NCI-H146 treated with DMSO at 0.1 percent for 48 hours (cell line): Measurements from ENCODE around the gene VGLL4.

Experiments
- DNase-seq: peaks from one replicate; lab custom pipeline; 2025; ENCODE audit not compliant: unreplicated experiment; lab: John Stamatoyannopoulos, UW

VGLL4 gene

DNA sequence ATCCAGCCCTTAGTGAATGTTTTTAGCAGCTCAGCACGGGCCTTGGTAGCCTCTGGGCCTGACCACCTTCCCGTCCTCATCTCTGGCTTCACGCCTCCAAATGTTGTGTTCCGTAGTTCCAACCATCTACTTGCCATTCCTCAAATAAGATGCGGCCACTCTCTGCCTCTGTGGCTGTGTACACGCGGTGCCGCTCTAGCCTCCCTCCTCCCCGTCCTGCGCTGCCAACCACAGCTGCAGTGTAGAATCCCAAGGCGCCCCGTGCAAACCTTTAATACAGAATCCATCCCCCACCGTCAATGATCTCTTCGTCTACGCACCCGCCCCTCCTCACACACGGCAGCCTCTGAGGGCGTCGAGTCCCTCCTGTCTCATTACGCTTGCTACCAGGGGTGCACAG is 77.2 kb downstream of the VGLL4 start:
- no peak for DNase-seq

GRCh38 chr3:11565932-11566331 is 77.8 kb downstream of the VGLL4 start:
- no peak for DNase-seq

- no peak for DNase-seq
Measured at GRCh38 chr3:11565492-11565891, 78.2 kb downstream of the VGLL4 start.

GRCh38 chr3:11565072-11565471 is 78.6 kb downstream of the VGLL4 start:
- no peak for DNase-seq

DNA sequence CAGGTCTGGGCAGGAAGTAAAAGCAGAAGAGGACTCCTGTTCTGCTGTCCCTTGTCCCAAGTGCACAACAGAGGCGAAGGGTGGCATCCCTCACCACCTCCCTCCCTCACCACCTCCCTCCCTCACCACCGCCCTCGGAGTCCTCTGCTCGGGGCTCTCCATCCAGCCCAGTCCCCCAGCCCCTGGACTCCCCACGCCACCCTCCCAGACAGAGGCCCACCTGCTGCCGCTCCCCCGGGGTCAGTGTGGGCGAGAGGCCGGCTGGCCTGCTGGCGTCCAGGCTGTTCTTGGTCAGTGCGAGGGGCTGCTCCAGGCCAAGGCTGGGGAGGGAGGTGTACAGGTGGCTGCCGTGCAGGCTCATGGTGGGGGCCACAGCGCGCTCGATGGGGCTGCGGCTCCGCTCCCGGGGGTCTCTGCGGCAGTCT is 79.1 kb downstream of the VGLL4 start:
- no peak for DNase-seq

DNA sequence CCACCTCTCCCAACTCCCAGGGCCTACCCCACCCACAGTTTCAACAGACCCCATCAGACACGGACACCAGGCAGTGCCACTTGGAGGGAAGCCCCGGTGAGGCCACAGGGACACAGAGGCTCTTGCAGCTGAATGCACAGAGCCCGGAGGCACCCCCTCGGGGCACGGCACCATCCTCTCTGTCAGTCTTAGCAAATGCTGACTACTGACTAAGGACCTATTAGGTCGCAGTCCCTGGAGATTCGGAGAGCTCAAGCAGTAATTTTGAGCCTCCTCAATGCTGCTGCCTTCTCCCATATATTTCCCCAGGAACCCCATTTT is 79.9 kb downstream of the VGLL4 start:
- no peak for DNase-seq

DNA sequence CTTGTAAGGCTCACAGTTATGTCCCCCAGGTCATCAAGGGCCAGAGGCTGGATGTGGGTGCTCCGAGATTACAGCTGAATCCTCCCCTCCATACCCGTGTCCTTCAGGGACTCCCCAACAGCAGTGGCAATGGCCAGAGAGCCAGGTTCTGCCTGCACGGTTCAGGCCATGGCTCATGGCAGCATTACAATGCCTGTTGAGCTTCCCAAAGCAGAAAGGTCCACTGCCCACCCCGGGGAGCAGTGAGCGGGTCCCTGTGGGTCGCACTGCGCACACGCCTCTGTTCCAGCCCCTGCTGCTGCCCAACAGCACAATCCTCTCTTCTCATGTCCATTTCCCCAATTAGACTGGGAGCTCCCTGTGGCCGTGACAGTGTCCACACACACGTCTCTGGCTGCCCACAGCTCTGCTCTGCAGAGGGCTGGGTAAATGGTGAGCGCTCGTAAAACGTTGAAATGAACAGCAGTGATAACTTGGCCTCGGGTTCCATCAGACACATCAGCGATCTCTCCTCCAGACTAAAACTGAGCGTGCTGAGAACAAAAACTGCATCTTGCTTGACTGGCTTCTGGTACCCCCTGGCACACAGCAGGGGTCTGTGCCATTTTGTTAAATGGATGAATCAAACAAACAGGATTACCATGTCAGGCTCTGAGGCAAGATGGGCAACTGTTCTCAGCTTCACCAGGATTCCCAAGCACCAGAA is 80.4 kb downstream of the VGLL4 start:
- no peak for DNase-seq

GRCh38 chr3:11562277-11562881 is 81.3 kb downstream of the VGLL4 start:
- DNase-seq, result no peak

DNA sequence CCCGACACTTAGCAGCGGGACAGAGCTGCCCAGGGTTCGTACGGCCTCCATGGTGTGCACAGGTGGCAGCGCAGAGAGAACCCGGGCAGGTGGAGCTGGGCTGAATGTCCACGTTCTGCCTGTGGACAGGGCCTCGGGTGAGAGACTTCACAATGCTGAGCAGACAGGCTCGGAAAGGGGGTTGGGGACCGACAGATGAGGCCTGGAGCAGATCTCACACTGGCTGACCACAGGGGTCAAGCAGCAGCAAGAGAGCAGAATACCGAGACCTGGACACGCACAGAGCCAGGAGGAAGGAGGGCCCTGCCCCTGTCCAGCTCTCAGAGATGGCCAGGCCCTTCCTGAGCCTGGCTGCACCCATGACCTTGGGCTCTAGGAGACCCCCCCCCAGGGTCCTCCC is 83.0 kb downstream of the VGLL4 start:
- no peak for DNase-seq

DNA sequence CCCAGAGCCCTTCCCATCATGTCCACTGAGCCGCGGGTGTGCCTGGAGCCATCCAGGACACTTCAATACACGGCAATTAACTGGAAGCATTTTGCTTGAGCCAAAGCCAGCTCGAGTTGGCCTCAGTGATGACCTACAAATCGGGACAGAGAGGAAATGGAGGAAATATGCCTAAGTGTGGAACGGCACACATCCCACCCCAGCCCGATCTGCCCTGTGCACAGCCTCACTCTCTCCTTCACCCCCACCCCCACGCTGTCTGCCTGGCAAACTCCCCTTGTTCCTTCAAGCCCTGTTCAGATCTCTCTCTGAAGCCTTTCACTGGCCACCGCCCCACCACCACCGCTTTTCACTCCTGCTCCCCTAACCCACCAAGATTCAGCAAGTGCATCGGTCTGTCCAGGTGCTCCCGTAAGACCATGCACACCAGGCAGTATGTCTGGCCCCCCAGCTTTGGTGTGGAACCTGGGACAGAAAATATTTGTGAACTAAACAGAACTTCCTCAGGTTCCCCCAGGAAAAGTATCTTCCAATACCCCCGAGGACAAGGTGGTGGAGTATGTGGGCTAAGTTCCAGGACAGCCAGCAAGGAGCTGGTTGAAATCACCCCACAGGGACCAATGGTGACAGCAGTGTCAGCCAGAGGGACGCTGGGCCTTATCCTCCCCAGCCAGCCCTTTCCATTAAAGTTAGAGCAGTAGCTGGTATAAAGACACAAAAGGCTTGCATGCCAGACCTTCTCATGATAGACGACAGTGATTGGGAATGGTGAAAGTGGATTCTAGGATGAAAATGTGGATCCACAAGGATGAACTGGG is 83.7 kb downstream of the VGLL4 start:
- DNase-seq, result no peak

- no peak for DNase-seq
Measured at GRCh38 chr3:11558918-11559815, 84.5 kb downstream of the VGLL4 start.

DNA sequence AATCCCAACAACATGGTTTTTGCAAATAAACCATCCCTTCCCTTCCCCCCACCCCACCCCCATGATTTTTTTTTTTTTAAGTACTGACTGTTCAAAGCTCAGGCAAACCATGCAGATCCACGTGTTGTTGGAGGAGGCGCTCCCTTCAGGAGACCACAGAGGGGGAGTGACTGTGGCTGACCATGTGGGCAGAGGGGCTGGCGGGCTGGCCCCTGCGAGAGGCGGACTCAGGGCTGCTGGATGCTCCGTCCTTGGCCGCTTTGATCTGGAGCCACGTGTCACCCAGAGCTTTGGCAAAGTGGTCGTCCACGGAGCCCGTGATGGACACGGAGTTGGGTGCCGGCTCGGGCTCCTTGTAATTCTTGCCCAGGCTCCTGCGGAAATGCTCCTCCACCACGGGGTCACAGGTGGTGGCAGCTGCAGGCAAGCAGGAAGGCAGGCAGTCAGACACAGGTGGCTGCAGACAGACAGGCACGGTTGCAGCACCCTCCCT is 85.3 kb downstream of the VGLL4 start:
- DNase-seq, result no peak

GRCh38 chr3:11558002-11558401 is 85.7 kb downstream of the VGLL4 start:
- no peak for DNase-seq

DNA sequence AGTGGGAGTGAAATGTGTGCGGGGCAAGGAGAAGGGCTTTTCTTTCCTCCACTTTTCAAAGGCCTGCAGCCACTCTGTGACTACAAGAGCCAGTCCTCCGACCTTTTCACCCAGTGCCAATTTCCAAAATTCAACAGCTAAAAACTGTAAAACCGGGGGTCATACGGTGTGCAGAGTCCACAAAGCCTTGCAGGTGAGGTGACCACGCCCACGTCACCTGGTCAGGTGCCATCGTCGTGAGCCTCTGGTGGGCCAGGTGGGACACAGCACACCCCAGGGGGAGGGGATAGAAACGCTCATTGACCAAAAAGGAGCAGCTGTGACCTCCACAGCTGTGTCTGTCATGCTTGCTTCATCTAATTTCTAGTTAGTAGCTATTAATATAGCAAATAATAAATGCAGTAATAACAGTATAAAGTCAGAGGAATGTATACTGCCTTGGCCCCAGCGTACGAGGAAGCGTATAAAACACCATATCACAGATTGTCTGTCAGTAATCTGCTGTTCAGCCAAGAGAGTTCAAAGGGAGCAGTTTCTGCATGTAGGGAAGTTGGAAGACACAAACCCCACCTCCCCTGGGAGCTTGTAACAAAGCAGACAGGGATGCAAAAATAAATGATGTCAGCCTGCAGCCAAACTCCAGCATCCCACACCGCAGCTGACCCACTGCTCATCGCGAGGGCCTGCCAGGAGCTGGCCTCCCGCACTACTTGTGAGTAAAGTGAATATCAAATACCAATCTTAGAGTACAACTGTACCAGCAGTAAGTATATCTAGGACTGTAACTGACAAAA is 86.7 kb downstream of the VGLL4 start:
- DNase-seq, result no peak

- no peak for DNase-seq
Measured at GRCh38 chr3:11555881-11556633, 87.7 kb downstream of the VGLL4 start.

DNA sequence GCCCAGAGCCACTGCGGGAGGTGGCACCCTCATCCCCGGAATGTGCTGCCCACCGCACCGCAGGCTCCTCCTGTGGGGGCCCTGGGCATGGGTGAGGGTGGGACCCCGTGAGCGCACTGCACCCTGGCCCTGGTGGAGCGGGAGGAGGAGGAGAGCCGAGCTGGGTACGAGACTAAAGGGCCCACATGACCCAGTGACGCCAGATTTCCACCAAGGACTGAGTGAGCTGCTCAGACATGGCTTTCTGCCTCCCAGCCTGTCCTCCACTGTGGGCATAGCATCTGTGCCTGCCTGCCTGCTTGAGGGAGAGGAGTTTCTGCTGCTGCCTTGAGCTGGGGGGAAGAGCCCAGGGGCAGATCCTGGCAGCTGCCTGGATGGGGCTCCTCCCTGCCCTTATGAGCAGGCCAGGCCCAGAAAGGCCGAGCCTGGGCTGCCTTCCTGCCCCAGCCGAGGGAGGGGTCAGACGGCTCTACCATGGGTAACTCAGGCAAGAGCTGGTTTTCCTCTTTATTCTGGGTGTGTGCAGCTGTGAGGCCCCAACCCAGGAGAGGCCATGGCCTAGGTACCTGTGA is 88.4 kb downstream of the VGLL4 start:
- no peak for DNase-seq

- no peak for DNase-seq
Measured at GRCh38 chr3:11554666-11555065, 89.0 kb downstream of the VGLL4 start.

GRCh38 chr3:11554236-11554610 is 89.5 kb downstream of the VGLL4 start:
- DNase-seq, result no peak
